OCI-LY3 (cell line): Measurements from ENCODE around the gene ERMAP.

ENCODE experiments used
- CTCF ChIP-seq: fragments of 200-600, 300-600 bp; sonication (generic); IDR thresholded peaks from 2 replicates; pipeline ENCODE4 v1.5.1; 2014; ENCODE audit warnings: antibody characterized with exemption, low read length, low read depth
- EZH2phosphoT487 ChIP-seq: fragments of 200-600 bp; shearing (Covaris generic); IDR thresholded peaks from 2 replicates; pipeline ENCODE4 v1.6.1; 2018; ENCODE audit warnings: antibody characterized with exemption, mixed run types, low read depth

- TF ChIP-seq CTCF (peak; percentile 30; the same call in 1 of the 2 replicates), EZH2phosphoT487 (no peak)
Observed at GRCh38 chr1:42846257-42847110, 29.6 kb downstream of the ERMAP start, which contains the start of gene ZNF691.
